Measurements from ENCODE around the gene SYT14. TPM values are rescaled to one million over a fixed set of nuclear protein-coding genes. Genes with fewer than 3 reads are reported as not detected.

SYT14 gene
- total RNA-seq, 2 donors from 2014 or later: not detected

- no peaks in the 10 kb centered on the region for H3K9me3 ChIP-seq
- DNase-seq (ENCODE audit: low spot score) (no peak), ATAC-seq (ENCODE audit: insufficient number of reproducible peaks, low FRiP score, low read depth) (no peak)
- no peaks in the 10 kb centered on the region for H3K27me3 ChIP-seq (replicated peaks; ENCODE audit: insufficient read depth)
- H3K36me3 ChIP-seq: no peaks in the 10 kb centered on the region
- H3K4me1 ChIP-seq (ENCODE audit: control insufficient read depth in 1 of 2, low read depth in 2 of 2): no peaks in the 10 kb centered on the region
- TF ChIP-seq CTCF (IDR thresholded peaks at IDR 0.05): no peak
- no peak overlapping the region for H3K4me3 ChIP-seq
- H3K27ac ChIP-seq: no peak overlapping the region
Measured at GRCh38 chr1:210117198-210117597, 179.2 kb downstream of the SYT14 start.

GRCh38 chr1:210117681-210118170 is 179.7 kb downstream of the SYT14 start:
- H3K36me3 ChIP-seq: no peaks in the 10 kb centered on the region
- DNase-seq (ENCODE audit: low spot score) (no peak), ATAC-seq (ENCODE audit: insufficient number of reproducible peaks, low FRiP score, low read depth) (no peak)
- TF ChIP-seq CTCF (IDR thresholded peaks at IDR 0.05): no peak
- no peaks in the 10 kb centered on the region for H3K4me1 ChIP-seq (ENCODE audit: control insufficient read depth in 1 of 2, low read depth in 2 of 2)
- no peaks in the 10 kb centered on the region for H3K9me3 ChIP-seq
- no peaks in the 10 kb centered on the region for H3K27me3 ChIP-seq (replicated peaks; ENCODE audit: insufficient read depth)
- H3K4me3 ChIP-seq: no peak overlapping the region
- H3K27ac ChIP-seq: no peak overlapping the region

DNA sequence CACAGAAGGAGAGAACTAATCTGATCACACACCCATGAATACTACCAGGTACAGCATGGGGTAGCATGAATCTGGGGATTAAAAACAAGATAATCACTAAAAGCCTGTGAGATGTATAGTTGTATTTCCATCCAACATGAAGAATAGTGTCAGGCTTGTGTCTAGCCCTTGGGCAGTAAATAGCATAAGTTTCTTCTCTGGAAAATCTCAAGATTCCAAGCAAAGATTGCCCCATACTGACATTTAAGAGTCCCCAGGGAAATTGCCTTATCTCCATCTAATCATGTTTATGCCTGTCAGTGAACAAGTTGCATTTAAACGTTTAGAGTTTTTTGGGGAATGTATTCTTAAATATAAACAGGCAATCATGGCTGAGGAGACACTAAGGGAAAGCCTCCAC is 185.4 kb downstream of the SYT14 start:
- Histone ChIP-seq H3K36me3 (no peaks in the 10 kb centered on the region), H3K4me1 (ENCODE audit: control insufficient read depth in 1 of 2, low read depth in 2 of 2) (no peaks in the 10 kb centered on the region), H3K27ac (no peak overlapping the region), H3K9me3 (no peaks in the 10 kb centered on the region), H3K27me3 (replicated peaks; ENCODE audit: insufficient read depth) (no peaks in the 10 kb centered on the region), H3K4me3 (no peak overlapping the region)
- DNase-seq (ENCODE audit: low spot score) (no peak), ATAC-seq (ENCODE audit: insufficient number of reproducible peaks, low FRiP score, low read depth) (no peak)
- no peak for TF ChIP-seq CTCF (IDR thresholded peaks at IDR 0.05)

GRCh38 chr1:210123924-210124589 is 186.0 kb downstream of the SYT14 start:
- Histone ChIP-seq H3K4me3 (no peak overlapping the region), H3K9me3 (no peaks in the 10 kb centered on the region), H3K27ac (no peak overlapping the region), H3K36me3 (no peaks in the 10 kb centered on the region), H3K4me1 (ENCODE audit: control insufficient read depth in 1 of 2, low read depth in 2 of 2) (no peaks in the 10 kb centered on the region), H3K27me3 (replicated peaks; ENCODE audit: insufficient read depth) (no peaks in the 10 kb centered on the region)
- DNase-seq (ENCODE audit: low spot score) (no peak), ATAC-seq (ENCODE audit: insufficient number of reproducible peaks, low FRiP score, low read depth) (no peak)
- TF ChIP-seq CTCF (IDR thresholded peaks at IDR 0.05): no peak

DNA sequence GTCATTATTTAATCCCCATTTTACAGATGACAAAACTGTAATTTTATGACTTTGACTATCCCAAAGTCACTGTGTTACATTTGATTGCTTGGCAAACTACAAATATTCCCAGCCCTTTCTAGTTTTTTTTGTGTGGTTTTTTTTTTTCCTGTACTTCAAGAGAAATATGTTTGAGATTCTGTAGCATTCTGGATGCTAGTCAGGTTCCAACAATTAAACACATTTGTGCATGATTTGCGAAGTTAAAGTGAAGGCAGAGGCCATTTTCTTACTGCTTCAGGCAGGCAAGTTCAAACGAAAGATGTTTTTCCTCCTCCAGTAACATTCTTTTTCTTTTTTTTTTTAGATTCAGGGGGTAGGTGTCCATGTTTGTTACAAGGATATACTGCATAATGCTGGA is 186.7 kb downstream of the SYT14 start:
- H3K27ac ChIP-seq: no peak overlapping the region
- no peaks in the 10 kb centered on the region for H3K36me3 ChIP-seq
- no peaks in the 10 kb centered on the region for H3K27me3 ChIP-seq (replicated peaks; ENCODE audit: insufficient read depth)
- no peaks in the 10 kb centered on the region for H3K4me1 ChIP-seq (ENCODE audit: control insufficient read depth in 1 of 2, low read depth in 2 of 2)
- TF ChIP-seq CTCF (IDR thresholded peaks at IDR 0.05): no peak
- DNase-seq (ENCODE audit: low spot score): no peak
- ATAC-seq (ENCODE audit: insufficient number of reproducible peaks, low FRiP score, low read depth): no peak
- H3K4me3 ChIP-seq: no peak overlapping the region
- no peaks in the 10 kb centered on the region for H3K9me3 ChIP-seq
